HepG2 (cell line): Measurements from ENCODE around the gene REM2.

Experiments used
- CTCF ChIP-seq: sonication (generic); formaldehyde crosslinking; IDR thresholded peaks from 2 replicates; pipeline ENCODE4 v1.5.0; 2020; ENCODE audit warnings: mild to moderate bottlenecking, missing genetic modification reagents, moderate library complexity
- EP300 ChIP-seq, 3 experiments: sonication (generic) in 1 of 3; formaldehyde crosslinking in 1 of 3; IDR thresholded peaks; 2 replicates each; pipeline versions ENCODE4 v1.5.1 to v1.6.1; 2011 to 2020; ENCODE audit warnings: low read depth in 2 of 3, low read length in 2 of 3, borderline replicate concordance in 1 of 3, improper control_type of control experiment in 1 of 3, mild to moderate bottlenecking in 1 of 3, missing genetic modification reagents in 1 of 3, moderate library complexity in 1 of 3
- EZH2 ChIP-seq: conservative IDR thresholded peaks from 2 replicates; pipeline ENCODE4 v1.6.1; 2012; ENCODE audit warnings: mild to moderate bottlenecking, low read depth, low read length, moderate library complexity
- FOSL2 ChIP-seq: sonication (generic); formaldehyde crosslinking; IDR thresholded peaks from 2 replicates; pipeline ENCODE4 v1.4.0; 2020; ENCODE audit warnings: missing genetic modification reagents
- GABPB1 ChIP-seq: IDR thresholded peaks from 2 replicates; pipeline ENCODE4 v1.6.1; 2016; ENCODE audit warnings: mild to moderate bottlenecking, missing genetic modification reagents, moderate library complexity, missing compliant biosample characterization
- GMEB1 ChIP-seq: sonication (generic); formaldehyde crosslinking; IDR thresholded peaks from 2 replicates; pipeline ENCODE4 v1.5.1; 2020; ENCODE audit warnings: missing genetic modification reagents, mild to moderate bottlenecking, borderline replicate concordance
- KDM1A ChIP-seq: IDR thresholded peaks from 2 replicates; pipeline ENCODE4 v1.6.1; 2016; ENCODE audit warnings: missing compliant biosample characterization
- NCOA1 ChIP-seq: sonication (generic); formaldehyde crosslinking; IDR thresholded peaks from 2 replicates; pipeline ENCODE4 v1.9.0; 2021; ENCODE audit warnings: missing genetic modification reagents
- RFX5 ChIP-seq: IDR thresholded peaks from 2 replicates; pipeline ENCODE4 v1.6.1; 2011; ENCODE audit warnings: low read depth, low read length, improper control_type of control experiment
- ZNF260 ChIP-seq: sonication (generic); formaldehyde crosslinking; IDR thresholded peaks from 2 replicates; pipeline ENCODE4 v1.4.0; 2020; ENCODE audit warnings: missing genetic modification reagents, low read depth, mild to moderate bottlenecking, borderline replicate concordance
- ZNF672 ChIP-seq: sonication (generic); formaldehyde crosslinking; IDR thresholded peaks from 2 replicates; pipeline ENCODE4 v1.8.1; 2022; ENCODE audit warnings: missing genetic modification reagents

- no peak for TF ChIP-seq ZNF672 (CRISPR knock-in tag)
- no peak for TF ChIP-seq NCOA1
- no peak for TF ChIP-seq CTCF (CRISPR knock-in tag)
- no peak for TF ChIP-seq EP300 (IDR thresholded peaks at IDR 0.05; ENCODE audit: low read depth in 2 of 2, low read length in 2 of 2)
- no peak for TF ChIP-seq EP300 (CRISPR knock-in tag; IDR thresholded peaks at IDR 0.05; ENCODE audit: borderline replicate concordance)
- TF ChIP-seq KDM1A (CRISPR knock-in tag), result no peak
- no peak for TF ChIP-seq GABPB1 (CRISPR knock-in tag)
- TF ChIP-seq GMEB1, result no peak
- no peak for TF ChIP-seq ZNF260 (CRISPR knock-in tag)
- TF ChIP-seq FOSL2 (CRISPR knock-in tag), result no peak
- no peak for TF ChIP-seq EZH2
- TF ChIP-seq RFX5, result no peak
Observed at GRCh38 chr14:22841769-22842168, 41.3 kb upstream of the REM2 start.
